OCI-LY1 (cell line): ENCODE measurements around the gene SPTLC3.

Experiments
- H2AFZ ChIP-seq: fragments of 200-600 bp; sonication (generic), shearing (Covaris generic); 2 replicates; pipeline ENCODE4 v1.6.0; 2014; ENCODE audit warnings: antibody characterized with exemption, mild to moderate bottlenecking, low read length
- H3F3A ChIP-seq: fragments of 200-600 bp; sonication (generic), shearing (Covaris generic); 2 replicates; pipeline ENCODE4 v1.6.0; 2014; ENCODE audit warnings: mild to moderate bottlenecking, antibody characterized with exemption, low read length, moderate library complexity; ENCODE audit not compliant: insufficient read depth
- H3K27ac ChIP-seq: fragments of 200-600 bp; sonication (generic); 2 replicates; pipeline ENCODE4 v1.5.1; 2014; ENCODE audit warnings: low read length, mixed run types, mild to moderate bottlenecking, low read depth; ENCODE audit not compliant: poor library complexity, severe bottlenecking
- H3K27me3 ChIP-seq: fragments of 200-600 bp; sonication (generic); 2 replicates; pipeline ENCODE4 v1.6.0; 2014; ENCODE audit warnings: antibody characterized with exemption, mild to moderate bottlenecking, low read length, moderate library complexity; ENCODE audit not compliant: insufficient read depth
- H3K36me3 ChIP-seq: fragments of 200-600 bp; sonication (generic); 2 replicates; pipeline ENCODE4 v1.6.1; 2014; ENCODE audit warnings: mild to moderate bottlenecking, antibody characterized with exemption, low read length, moderate library complexity, mixed read lengths; ENCODE audit not compliant: insufficient read depth
- H3K4me1 ChIP-seq: fragments of 200-600 bp; sonication (generic); 2 replicates; pipeline ENCODE4 v1.5.1; 2014; ENCODE audit warnings: mild to moderate bottlenecking, low read length, moderate library complexity; ENCODE audit not compliant: insufficient read depth, severe bottlenecking
- H3K4me2 ChIP-seq: fragments of 200-600 bp; sonication (generic), shearing (Covaris generic); 2 replicates; pipeline ENCODE4 v1.6.1; 2014; ENCODE audit warnings: low read length
- H3K4me3 ChIP-seq: fragments of 200-600 bp; sonication (generic); 2 replicates; pipeline ENCODE4 v1.5.1; 2014; ENCODE audit warnings: low read length, low read depth, mild to moderate bottlenecking, mixed read lengths; ENCODE audit not compliant: poor library complexity, severe bottlenecking
- H3K79me2 ChIP-seq: fragments of 200-600 bp; shearing (Covaris generic); 2 replicates; pipeline ENCODE4 v1.6.1; 2016; ENCODE audit warnings: mixed run types, low read length, mixed read lengths; ENCODE audit not compliant: insufficient read depth
- H3K9ac ChIP-seq: fragments of 200-600 bp; sonication (generic), shearing (Covaris generic); 2 replicates; pipeline ENCODE4 v1.6.1; 2014; ENCODE audit warnings: mild to moderate bottlenecking, low read length, mixed read lengths
- H3K9me2 ChIP-seq: fragments of 200-600 bp; sonication (generic), shearing (Covaris generic); 2 replicates; pipeline ENCODE4 v1.6.1; 2014; ENCODE audit warnings: low read depth, mild to moderate bottlenecking, low read length, mixed read lengths
- H3K9me3 ChIP-seq: fragments of 200-600 bp; shearing (Covaris generic); 2 replicates; pipeline ENCODE4 v1.6.1; 2014; ENCODE audit warnings: low read length, mixed read lengths
- H4K20me1 ChIP-seq: fragments of 200-600 bp; sonication (generic), shearing (Covaris generic); 2 replicates; pipeline ENCODE4 v1.6.0; 2016; ENCODE audit warnings: mild to moderate bottlenecking, low read length; ENCODE audit not compliant: insufficient read depth
- CTCF ChIP-seq: fragments of 200-600 bp; sonication (generic), shearing (Covaris generic); IDR thresholded peaks from 2 replicates; pipeline ENCODE4 v1.5.1; 2017; ENCODE audit warnings: mild to moderate bottlenecking, antibody characterized with exemption, low read length, moderate library complexity, mixed read lengths
- EZH2 ChIP-seq: fragments of 200-600 bp; sonication (generic), shearing (Covaris generic); IDR thresholded peaks from 2 replicates; pipeline ENCODE4 v1.8.0; 2017; ENCODE audit warnings: borderline replicate concordance, mixed run types, mild to moderate bottlenecking, antibody characterized with exemption, low read length, moderate library complexity, mixed read lengths

Gene SPTLC3

GRCh38 chr20:12984069-12984765, 24.6 kb upstream of the SPTLC3 start:
- Histone ChIP-seq H3K27me3 (no peaks in the 10 kb centered on the region), H4K20me1 (no peaks in the 10 kb centered on the region), H3K4me1 (no peaks in the 10 kb centered on the region), H3K27ac (no peak overlapping the region), H3K9ac (no peak overlapping the region), H3K4me2 (no peak overlapping the region), H3F3A (no peaks in the 10 kb centered on the region), H3K4me3 (no peak overlapping the region), H3K9me2 (no peaks in the 10 kb centered on the region), H2AFZ (no peak overlapping the region), H3K36me3 (no peaks in the 10 kb centered on the region), H3K79me2 (no peaks in the 10 kb centered on the region), H3K9me3 (no peaks in the 10 kb centered on the region)
- no peak for TF ChIP-seq EZH2
- no peak for TF ChIP-seq CTCF

GRCh38 chr20:12984863-12985262, 23.9 kb upstream of the SPTLC3 start:
- no peaks in the 10 kb centered on the region for H3K27me3 ChIP-seq
- H3K9me3 ChIP-seq = no peaks in the 10 kb centered on the region
- H3K4me3 ChIP-seq = no peak overlapping the region
- no peak overlapping the region for H3K9ac ChIP-seq
- H3K9me2 ChIP-seq = no peaks in the 10 kb centered on the region
- H4K20me1 ChIP-seq = no peaks in the 10 kb centered on the region
- no peak overlapping the region for H3K4me2 ChIP-seq
- H3K27ac ChIP-seq = no peak overlapping the region
- H3K4me1 ChIP-seq = no peaks in the 10 kb centered on the region
- no peaks in the 10 kb centered on the region for H3F3A ChIP-seq
- no peaks in the 10 kb centered on the region for H3K36me3 ChIP-seq
- H3K79me2 ChIP-seq = no peaks in the 10 kb centered on the region
- TF ChIP-seq CTCF = no peak
- TF ChIP-seq EZH2 = no peak
- no peak overlapping the region for H2AFZ ChIP-seq

- TF ChIP-seq EZH2 (no peak), CTCF (no peak)
- H3K79me2 ChIP-seq = no peaks in the 10 kb centered on the region
- no peak overlapping the region for H2AFZ ChIP-seq
- H4K20me1 ChIP-seq = no peaks in the 10 kb centered on the region
- no peaks in the 10 kb centered on the region for H3F3A ChIP-seq
- H3K4me2 ChIP-seq = no peak overlapping the region
- no peaks in the 10 kb centered on the region for H3K9me2 ChIP-seq
- H3K36me3 ChIP-seq = no peaks in the 10 kb centered on the region
- no peak overlapping the region for H3K9ac ChIP-seq
- no peak overlapping the region for H3K27ac ChIP-seq
- no peaks in the 10 kb centered on the region for H3K27me3 ChIP-seq
- no peaks in the 10 kb centered on the region for H3K9me3 ChIP-seq
- no peak overlapping the region for H3K4me3 ChIP-seq
- H3K4me1 ChIP-seq = no peaks in the 10 kb centered on the region
Observed at GRCh38 chr20:12987261-12987660, 21.5 kb upstream of the SPTLC3 start.
